Smooth muscle cell (in vitro differentiated cells): ENCODE results near the gene CASP2. TPM values are rescaled to one million over a fixed set of nuclear protein-coding genes. Genes with fewer than 3 reads are reported as not detected.

Experiments used
- DNase-seq: peaks from one replicate; lab custom pipeline; 2025; ENCODE audit not compliant: unreplicated experiment; lab: John Stamatoyannopoulos, UW
- H2AFZ ChIP-seq: fragments of 200-600 bp; sonication (generic); 2 replicates; pipeline ENCODE4 v1.6.0; 2016; ENCODE audit warnings: antibody characterized with exemption, low read depth, mild to moderate bottlenecking
- H3F3A ChIP-seq: fragments of 200-600 bp; sonication (generic); 2 replicates; pipeline ENCODE4 v1.6.0; 2017; ENCODE audit warnings: antibody characterized with exemption, low read depth
- H3K27ac ChIP-seq: fragments of 200-600 bp; sonication (generic); 2 replicates; pipeline ENCODE4 v1.5.1; 2016; ENCODE audit warnings: low read depth, mild to moderate bottlenecking
- H3K27me3 ChIP-seq: fragments of 200-600 bp; sonication (generic); 2 replicates; pipeline ENCODE4 v1.6.1; 2016; ENCODE audit warnings: low read depth, mild to moderate bottlenecking
- H3K36me3 ChIP-seq: fragments of 200-600 bp; sonication (generic); 2 replicates; pipeline ENCODE4 v1.5.1; 2016; ENCODE audit warnings: low read depth
- H3K4me1 ChIP-seq: fragments of 200-600 bp; sonication (generic); 2 replicates; pipeline ENCODE4 v1.5.1; 2016; ENCODE audit warnings: low read depth
- H3K4me2 ChIP-seq: fragments of 200-600 bp; sonication (generic); 2 replicates; pipeline ENCODE4 v1.6.0; 2016; ENCODE audit warnings: mild to moderate bottlenecking
- H3K4me3 ChIP-seq: fragments of 200-600 bp; sonication (generic); 2 replicates; pipeline ENCODE4 v1.5.1; 2016; ENCODE audit warnings: mild to moderate bottlenecking
- H3K79me2 ChIP-seq: fragments of 200-600 bp; sonication (generic); 2 replicates; pipeline ENCODE4 v1.6.0; 2016; ENCODE audit warnings: low read depth, mild to moderate bottlenecking
- H3K9ac ChIP-seq: fragments of 200-600 bp; sonication (generic); 2 replicates; pipeline ENCODE4 v1.6.0; 2016; ENCODE audit warnings: low read depth
- H3K9me3 ChIP-seq: fragments of 200-600 bp; sonication (generic); replicated peaks from 2 replicates; pipeline ENCODE4 v1.5.1; 2016; ENCODE audit warnings: low read depth
- H4K20me1 ChIP-seq: fragments of 200-600 bp; sonication (generic); 2 replicates; pipeline ENCODE4 v1.6.0; 2016; ENCODE audit warnings: low read depth
- CTCF ChIP-seq: fragments of 200-600 bp; sonication (generic); IDR thresholded peaks from 2 replicates; pipeline ENCODE4 v1.5.1; 2017; ENCODE audit warnings: borderline replicate concordance, mild to moderate bottlenecking, antibody characterized with exemption; ENCODE audit not compliant: insufficient read depth, poor library complexity, severe bottlenecking
- WGBS: methylation state at CpG from one replicate; pipeline ENCODE4 v1.1.7; 2016; ENCODE audit warnings: low lambda C conversion rate; 5-methylcytosine and 5-hydroxymethylcytosine counted together
- polyA plus RNA-seq: library from polyadenylated mRNA; unstranded; fragments of >200 nt; fragmentation: Nextera tagmentation; extraction: Ambion mirVana; gene quantifications from 2 replicates; pipeline ENCODE4 v1.2.1, GENCODE V29; 2016
- small RNA-seq: library from RNA; depleted of rRNA; stranded (forward); fragments of <200 nt; gene quantifications from one replicate; pipeline ENCODE3, GENCODE V24; 2014
- total RNA-seq: library from RNA; depleted of rRNA; stranded (reverse); fragments of >200 nt; gene quantifications from 2 replicates; pipeline ENCODE4 v1.2.3, GENCODE V29; 2014

Gene CASP2
- total and polyA plus RNA-seq, 2 experiments from 2014 or later: 8.1 to 22.0 TPM

DNA sequence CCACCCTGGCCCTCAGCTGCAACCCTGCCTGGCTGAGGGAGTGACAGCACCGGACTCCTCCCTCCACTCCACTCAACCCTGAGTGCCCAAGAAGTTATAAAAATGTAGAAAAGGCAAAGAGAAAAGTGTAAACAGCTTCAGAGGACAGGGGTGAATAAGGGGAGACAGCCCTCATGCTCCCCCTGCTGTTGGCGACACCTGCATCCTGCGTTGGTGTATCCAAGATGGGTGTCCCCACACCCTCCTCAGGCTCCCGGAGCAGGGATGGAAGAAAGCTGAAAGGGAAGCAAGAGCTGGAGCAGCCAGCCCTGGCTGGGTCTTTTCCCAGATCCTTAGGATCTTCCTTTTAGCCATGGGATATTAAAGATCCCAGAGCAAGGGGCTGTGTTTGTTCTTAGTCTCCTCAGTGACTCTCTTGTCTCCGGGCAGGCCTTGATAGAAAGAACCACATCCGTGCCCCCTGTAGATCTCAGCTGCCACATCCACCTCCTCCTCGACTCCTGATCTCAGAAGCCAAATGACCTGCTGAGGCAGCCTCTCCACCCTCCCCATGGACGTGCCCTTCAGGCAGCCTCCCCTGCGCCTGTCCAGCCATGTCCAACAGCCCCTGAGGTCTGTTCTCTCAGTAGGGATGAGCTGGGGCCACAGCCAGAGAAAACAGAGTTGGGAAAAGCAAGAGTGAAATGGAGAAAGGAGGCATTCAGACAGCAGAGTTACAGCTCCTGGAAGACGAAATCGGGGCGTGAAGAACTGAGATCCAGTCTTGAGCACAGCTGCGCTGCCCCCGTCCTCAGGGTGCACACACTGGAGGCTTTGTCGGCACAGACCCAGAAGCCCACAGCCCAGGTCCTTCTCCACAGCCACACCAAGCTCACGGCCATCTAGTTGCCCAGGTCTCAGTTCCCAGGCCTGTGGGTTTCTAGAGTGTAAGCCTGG lies 67.6 kb downstream of the CASP2 start:
- WGBS: 91% methylated on average over 16 of the region's 16 CpGs
- H3K27me3 ChIP-seq: peaks cover 16% of the 10 kb centered on the region
- no peaks in the 10 kb centered on the region for H3K79me2 ChIP-seq
- TF ChIP-seq CTCF: no peak
- no peak overlapping the region for H3K9ac ChIP-seq
- no peak overlapping the region for H3K4me3 ChIP-seq
- H3K4me1 ChIP-seq: peaks cover 15% of the 10 kb centered on the region
- H2AFZ ChIP-seq: no peak overlapping the region
- no peak overlapping the region for H3K4me2 ChIP-seq
- H3K9me3 ChIP-seq: no peaks in the 10 kb centered on the region
- H3K27ac ChIP-seq: no peak overlapping the region
- no peak for DNase-seq
- no peaks in the 10 kb centered on the region for H3K36me3 ChIP-seq
- H3F3A ChIP-seq: no peaks in the 10 kb centered on the region
- no peaks in the 10 kb centered on the region for H4K20me1 ChIP-seq

- H2AFZ ChIP-seq: no peak overlapping the region
Observed at GRCh38 chr7:143356414-143357050, 68.4 kb downstream of the CASP2 start.

More at GRCh38 chr7:143356414-143357050, 68.4 kb downstream of the CASP2 start:
- H3K9me3 ChIP-seq: no peaks in the 10 kb centered on the region
- no peak overlapping the region for H3K4me2 ChIP-seq
- no peaks in the 10 kb centered on the region for H4K20me1 ChIP-seq
- H3K79me2 ChIP-seq: no peaks in the 10 kb centered on the region
- no peak overlapping the region for H3K4me3 ChIP-seq
- no peak for TF ChIP-seq CTCF
- H3K4me1 ChIP-seq: peaks cover 15% of the 10 kb centered on the region
- H3K27ac ChIP-seq: no peak overlapping the region
- WGBS: 87% methylated on average over 13 of the region's 13 CpGs
- H3F3A ChIP-seq: no peaks in the 10 kb centered on the region
- H3K36me3 ChIP-seq: no peaks in the 10 kb centered on the region
- no peak for DNase-seq
- no peak overlapping the region for H3K9ac ChIP-seq
- H3K27me3 ChIP-seq: peaks cover 24% of the 10 kb centered on the region

Small RNA genes lying within 50 kb of the gene (small RNA-seq; reads per million reads assigned to genes)
- not detected for gene RN7SL481P
- not detected for gene RN7SL535P

Other genes with a start within 250 kb of the CASP2 start
- not detected in 2 replicates for gene OR6V1, start 236.0 kb upstream of the CASP2 start, total RNA-seq
- gene OR6V1, start 236.0 kb upstream of the CASP2 start, polyA plus RNA-seq: 0.40 TPM in 1 of 2 replicates, not detected in the other
- gene PIP, start 156.3 kb upstream of the CASP2 start, total RNA-seq: not detected in 2 replicates
- gene PIP, start 156.3 kb upstream of the CASP2 start, polyA plus RNA-seq: not detected in 2 replicates
- not detected in 2 replicates for gene TAS2R39, start 104.9 kb upstream of the CASP2 start, total RNA-seq
- gene TAS2R39, start 104.9 kb upstream of the CASP2 start, polyA plus RNA-seq: not detected in 2 replicates
- not detected in 2 replicates for gene TAS2R40, start 66.3 kb upstream of the CASP2 start, total RNA-seq
- gene TAS2R40, start 66.3 kb upstream of the CASP2 start, polyA plus RNA-seq: not detected in 2 replicates
- 102 and 158 TPM in 2 replicates for gene GSTK1, start 24.9 kb upstream of the CASP2 start, total RNA-seq
- 105 and 136 TPM in 2 replicates for gene GSTK1, start 24.9 kb upstream of the CASP2 start, polyA plus RNA-seq
- 0.99 and 9.1 TPM in 2 replicates for gene TMEM139, start 3.4 kb upstream of the CASP2 start, total RNA-seq
- 0.93 and 4.0 TPM in 2 replicates for gene TMEM139, start 3.4 kb upstream of the CASP2 start, polyA plus RNA-seq
- gene CLCN1, start 27.8 kb downstream of the CASP2 start, total RNA-seq: not detected in 2 replicates
- gene CLCN1, start 27.8 kb downstream of the CASP2 start, polyA plus RNA-seq: not detected in 2 replicates
- gene FAM131B, start 74.4 kb downstream of the CASP2 start, total RNA-seq: 0.09 and 0.31 TPM in 2 replicates
- gene FAM131B, start 74.4 kb downstream of the CASP2 start, polyA plus RNA-seq: 0.03 TPM in 1 of 2 replicates, not detected in the other
- 52.2 and 71.1 TPM in 2 replicates for gene ZYX, start 93.0 kb downstream of the CASP2 start, total RNA-seq
- 322 and 354 TPM in 2 replicates for gene ZYX, start 93.0 kb downstream of the CASP2 start, polyA plus RNA-seq
- 4.3 and 19.1 TPM in 2 replicates for gene EPHA1, start 120.5 kb downstream of the CASP2 start, total RNA-seq
- 8.7 and 23.6 TPM in 2 replicates for gene EPHA1, start 120.5 kb downstream of the CASP2 start, polyA plus RNA-seq
- not detected in 2 replicates for gene TAS2R60, start 155.1 kb downstream of the CASP2 start, total RNA-seq
- not detected in 2 replicates for gene TAS2R60, start 155.1 kb downstream of the CASP2 start, polyA plus RNA-seq
- not detected in 2 replicates for gene TAS2R41, start 189.5 kb downstream of the CASP2 start, total RNA-seq
- not detected in 2 replicates for gene TAS2R41, start 189.5 kb downstream of the CASP2 start, polyA plus RNA-seq